DOHH2 (cell line): ENCODE measurements around the gene CXCL16.

Experiments used
- EZH2phosphoT487 ChIP-seq: fragments of 200-600 bp; sonication (generic); IDR thresholded peaks from 2 replicates; pipeline ENCODE4 v1.6.1; 2017; ENCODE audit warnings: borderline replicate concordance, mild to moderate bottlenecking, antibody characterized with exemption, low read length, moderate library complexity, mixed read lengths
- TF ChIP-seq, protein P1 (sequence below): fragments of 200-600 bp; sonication (generic); IDR thresholded peaks from one replicate; pipeline ENCODE4 v1.5.1; 2014; ENCODE audit warnings: antibody characterized with exemption, mild to moderate bottlenecking, low read depth, low read length; ENCODE audit not compliant: poor library complexity, severe bottlenecking

DNA sequence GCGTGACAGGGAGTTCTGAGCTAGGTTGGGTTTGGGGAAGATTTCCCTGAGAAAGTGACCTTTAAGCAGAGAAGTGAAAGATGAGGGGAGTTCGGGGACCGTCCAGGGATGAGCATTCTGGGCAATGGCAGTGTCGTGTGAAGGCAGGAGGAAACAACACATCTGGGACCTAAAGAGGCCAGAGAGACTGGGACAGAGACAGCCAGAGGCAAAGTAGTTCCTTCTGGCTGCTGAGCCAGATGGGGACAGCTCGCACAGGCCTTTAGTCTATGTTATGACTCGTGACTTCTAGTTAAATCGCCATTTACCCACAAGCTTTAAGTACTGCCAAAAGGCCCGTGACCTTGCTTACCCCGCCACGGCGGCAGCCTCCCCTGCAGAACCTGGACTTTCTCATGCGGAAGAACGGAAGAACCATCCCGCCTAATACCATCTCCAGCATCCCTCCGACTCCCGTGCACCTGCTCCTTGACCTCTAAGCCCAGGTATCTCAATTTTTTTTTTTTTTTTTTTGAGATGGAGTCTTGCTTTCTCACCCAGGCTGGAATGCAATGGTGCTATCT, 17.0 kb downstream of the CXCL16 start:
- TF ChIP-seq, protein P1, sequence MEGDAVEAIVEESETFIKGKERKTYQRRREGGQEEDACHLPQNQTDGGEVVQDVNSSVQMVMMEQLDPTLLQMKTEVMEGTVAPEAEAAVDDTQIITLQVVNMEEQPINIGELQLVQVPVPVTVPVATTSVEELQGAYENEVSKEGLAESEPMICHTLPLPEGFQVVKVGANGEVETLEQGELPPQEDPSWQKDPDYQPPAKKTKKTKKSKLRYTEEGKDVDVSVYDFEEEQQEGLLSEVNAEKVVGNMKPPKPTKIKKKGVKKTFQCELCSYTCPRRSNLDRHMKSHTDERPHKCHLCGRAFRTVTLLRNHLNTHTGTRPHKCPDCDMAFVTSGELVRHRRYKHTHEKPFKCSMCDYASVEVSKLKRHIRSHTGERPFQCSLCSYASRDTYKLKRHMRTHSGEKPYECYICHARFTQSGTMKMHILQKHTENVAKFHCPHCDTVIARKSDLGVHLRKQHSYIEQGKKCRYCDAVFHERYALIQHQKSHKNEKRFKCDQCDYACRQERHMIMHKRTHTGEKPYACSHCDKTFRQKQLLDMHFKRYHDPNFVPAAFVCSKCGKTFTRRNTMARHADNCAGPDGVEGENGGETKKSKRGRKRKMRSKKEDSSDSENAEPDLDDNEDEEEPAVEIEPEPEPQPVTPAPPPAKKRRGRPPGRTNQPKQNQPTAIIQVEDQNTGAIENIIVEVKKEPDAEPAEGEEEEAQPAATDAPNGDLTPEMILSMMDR: no peak
- no peak for TF ChIP-seq EZH2phosphoT487
